Measurements from ENCODE around the gene ABCC3. TPM values are rescaled to one million over a fixed set of nuclear protein-coding genes. Genes with fewer than 3 reads are reported as not detected.
A peak's percentile ranks its signal among the peaks of the same experiment; 100 is the strongest.

Gene ABCC3
- total RNA-seq, 1 experiment from 2014 or later: 293 TPM

- peaks cover 25% of the 10 kb centered on the region for H3K36me3 Mint-ChIP-seq (ENCODE audit: insufficient read depth, unreplicated experiment)
- H3K27ac Mint-ChIP-seq (ENCODE audit: low read depth, unreplicated experiment): peak overlapping the region; percentile 77
- CTCF ChIA-PET: interaction anchor here (0.7 to 1.2 kb wide), 3 partner anchors 27 to 36 kb away, joined by 3 to 6 read pairs (median 4); no protein-coding TSS in a partner anchor
- TF ChIP-seq CTCF (IDR thresholded peaks at IDR 0.05; ENCODE audit: unreplicated experiment): no peak
- no peak overlapping the region for H3K4me3 Mint-ChIP-seq (ENCODE audit: unreplicated experiment)
- no peak for DNase-seq (ENCODE audit: unreplicated experiment)
- POLR2A ChIA-PET: interaction anchor here (0.6 to 8.7 kb wide), 5 partner anchors 17 to 1935 kb away, joined by 3 to 87 read pairs (median 3); partner anchors contain the start of gene ABCC3
- H3K4me1 Mint-ChIP-seq (ENCODE audit: insufficient read depth, unreplicated experiment): peaks cover 54% of the 10 kb centered on the region
- BruUV-seq (replicated peaks): no TSS peak
- intact Hi-C loops (cut with micrococcal nuclease): no loop called here
- H3K27me3 Mint-ChIP-seq (ENCODE audit: insufficient read depth, unreplicated experiment): no peaks in the 10 kb centered on the region
- no peaks in the 10 kb centered on the region for H3K9me3 Mint-ChIP-seq (ENCODE audit: unreplicated experiment)
These were observed 32.8 kb downstream of the ABCC3 start for GRCh38 chr17:50667259-50668024.

GRCh38 chr17:50668025-50668837 is 33.5 kb downstream of the ABCC3 start:
- Mint-ChIP-seq H3K4me3 (ENCODE audit: unreplicated experiment) (peak overlapping the region; percentile 40), H3K27me3 (ENCODE audit: insufficient read depth, unreplicated experiment) (no peaks in the 10 kb centered on the region), H3K27ac (ENCODE audit: low read depth, unreplicated experiment) (peak overlapping the region; percentile 77), H3K4me1 (ENCODE audit: insufficient read depth, unreplicated experiment) (peaks cover 53% of the 10 kb centered on the region), H3K9me3 (ENCODE audit: unreplicated experiment) (no peaks in the 10 kb centered on the region), H3K36me3 (ENCODE audit: insufficient read depth, unreplicated experiment) (peaks cover 28% of the 10 kb centered on the region)
- peak; percentile 58 for DNase-seq (ENCODE audit: unreplicated experiment)
- no peak for TF ChIP-seq CTCF (IDR thresholded peaks at IDR 0.05; ENCODE audit: unreplicated experiment)
- intact Hi-C loops (cut with micrococcal nuclease): no loop called here
- ChIA-PET POLR2A (interaction anchor here (0.6 to 8.7 kb wide), 5 partner anchors 7 to 1936 kb away, joined by 3 to 87 read pairs (median 3); partner anchors contain the start of gene ABCC3), CTCF (interaction anchor here (0.7 to 1.2 kb wide), 4 partner anchors 26 to 38 kb away, joined by 3 to 6 read pairs (median 4); no protein-coding TSS in a partner anchor)
- no TSS peak for BruUV-seq (replicated peaks)

GRCh38 chr17:50668838-50669581 is 34.3 kb downstream of the ABCC3 start:
- H3K36me3 Mint-ChIP-seq (ENCODE audit: insufficient read depth, unreplicated experiment): peaks cover 23% of the 10 kb centered on the region
- H3K4me3 Mint-ChIP-seq (ENCODE audit: unreplicated experiment): peak overlapping the region; percentile 40
- H3K9me3 Mint-ChIP-seq (ENCODE audit: unreplicated experiment): no peaks in the 10 kb centered on the region
- peak overlapping the region; percentile 77 for H3K27ac Mint-ChIP-seq (ENCODE audit: low read depth, unreplicated experiment)
- no peak for TF ChIP-seq CTCF (IDR thresholded peaks at IDR 0.05; ENCODE audit: unreplicated experiment)
- intact Hi-C loops (cut with micrococcal nuclease): no loop called here
- ChIA-PET POLR2A (interaction anchor here (0.7 to 8.7 kb wide), 4 partner anchors 8 to 36 kb away, joined by 3 to 87 read pairs (median 30); partner anchors contain the start of gene ABCC3), CTCF (interaction anchor here (0.7 to 2.1 kb wide), 4 partner anchors 7 to 173 kb away, joined by 3 to 7 read pairs (median 5); no protein-coding TSS in a partner anchor)
- H3K27me3 Mint-ChIP-seq (ENCODE audit: insufficient read depth, unreplicated experiment): no peaks in the 10 kb centered on the region
- DNase-seq (ENCODE audit: unreplicated experiment): no peak
- H3K4me1 Mint-ChIP-seq (ENCODE audit: insufficient read depth, unreplicated experiment): peaks cover 55% of the 10 kb centered on the region
- BruUV-seq (replicated peaks): no TSS peak

All from MCF 10A (cell line).